Gastrocnemius medialis (tissue), 4 donors: ENCODE data around the gene DUSP22.

ENCODE experiments used
- CTCF ChIP-seq, 5 experiments: fragments of 450-650 bp in 3 of 5; fragments of 200-600 bp in 2 of 5; sonication (generic) in 2 of 5; IDR thresholded peaks in 4 of 5; conservative IDR thresholded peaks in 1 of 5; 1 replicate in 4 of 5; 2 replicates in 1 of 5; pipeline ENCODE4 v1.5.1; 2016 to 2019; ENCODE audit warnings: antibody characterized with exemption in 5 of 5, mild to moderate bottlenecking in 3 of 5, moderate library complexity in 3 of 5
- POLR2A ChIP-seq, 2 donors: fragments of 450-650 bp; IDR thresholded peaks; one replicate each; pipeline ENCODE4 v1.6.1; 2017; ENCODE audit warnings: antibody characterized with exemption in 2 of 2, mild to moderate bottlenecking in 2 of 2, moderate library complexity in 2 of 2

- TF ChIP-seq CTCF (IDR thresholded peaks at IDR 0.05 in 4 of 5, conservative IDR thresholded peaks at IDR 0.05 in 1 of 5) (no peak), POLR2A (IDR thresholded peaks at IDR 0.05) (no peak)
Measured at GRCh38 chr6:282867-283416, 9.3 kb upstream of the DUSP22 start.
